Neuronal stem cell (in vitro differentiated cells): ENCODE measurements around the gene NINJ2.

Source experiments
- DNase-seq: peaks from one replicate; pipeline ENCODE4 v3.0.0-alpha.2; 2013; ENCODE audit warnings: low spot score
- H2AFZ ChIP-seq: one replicate; pipeline ENCODE4 v1.6.1; 2013; ENCODE audit warnings: mild to moderate bottlenecking, low read length, inconsistent platforms
- H2AK5ac ChIP-seq: 2 replicates; pipeline ENCODE4 v1.6.1; 2013; ENCODE audit warnings: low read depth, mild to moderate bottlenecking, inconsistent platforms, low read length, moderate library complexity, mixed read lengths
- H2BK120ac ChIP-seq: 2 replicates; pipeline ENCODE4 v1.6.1; 2013; ENCODE audit warnings: low read depth, mild to moderate bottlenecking, inconsistent platforms, low read length, moderate library complexity, mixed read lengths
- H2BK12ac ChIP-seq: one replicate; pipeline ENCODE4 v1.6.1; 2013; ENCODE audit warnings: low read length, inconsistent platforms
- H2BK15ac ChIP-seq: 2 replicates; pipeline ENCODE4 v1.6.1; 2013; ENCODE audit warnings: mild to moderate bottlenecking, low read length, inconsistent platforms, mixed read lengths
- H2BK5ac ChIP-seq: one replicate; pipeline ENCODE4 v1.6.1; 2013; ENCODE audit warnings: inconsistent platforms, mild to moderate bottlenecking, low read length, moderate library complexity
- H3K14ac ChIP-seq: one replicate; pipeline ENCODE4 v1.6.1; 2013; ENCODE audit warnings: low read length, inconsistent platforms
- H3K18ac ChIP-seq: 2 replicates; pipeline ENCODE4 v1.6.1; 2013; ENCODE audit warnings: low read length, inconsistent platforms
- H3K23ac ChIP-seq: 2 replicates; pipeline ENCODE4 v1.6.1; 2013; ENCODE audit warnings: low read depth, mild to moderate bottlenecking, mixed read lengths, low read length, inconsistent platforms; ENCODE audit not compliant: poor library complexity
- H3K27ac ChIP-seq: replicated peaks from 3 replicates; pipeline ENCODE4 v1.5.1; 2013; ENCODE audit warnings: low read length, inconsistent platforms
- H3K27me3 ChIP-seq, 3 experiments: 2 replicates each; pipeline ENCODE4 v1.6.1; 2013; ENCODE audit warnings: low read length in 3 of 3, mild to moderate bottlenecking in 2 of 3, inconsistent platforms in 1 of 3, low read depth in 1 of 3, mixed read lengths in 1 of 3, moderate library complexity in 1 of 3; ENCODE audit not compliant: control insufficient read depth in 3 of 3, insufficient read depth in 3 of 3
- H3K36me3 ChIP-seq, 2 donors: replicated peaks in 1 of 2; 2 replicates each; pipeline ENCODE4 v1.6.1; 2013; ENCODE audit warnings: low read length in 2 of 2; ENCODE audit not compliant: control insufficient read depth in 2 of 2, insufficient read depth in 2 of 2
- H3K4ac ChIP-seq: 2 replicates; pipeline ENCODE4 v1.6.1; 2013; ENCODE audit warnings: inconsistent platforms, mild to moderate bottlenecking, low read length, moderate library complexity
- H3K4me1 ChIP-seq, 2 donors: 1 replicate in 1 of 2; 2 replicates in 1 of 2; pipeline ENCODE4 v1.6.1; 2013; ENCODE audit warnings: low read length in 2 of 2, low read depth in 1 of 2; ENCODE audit not compliant: control insufficient read depth in 2 of 2, insufficient read depth in 1 of 2
- H3K4me2 ChIP-seq: one replicate; pipeline ENCODE4 v1.6.1; 2013; ENCODE audit warnings: mild to moderate bottlenecking, low read length, inconsistent platforms; ENCODE audit not compliant: insufficient read depth, poor library complexity, severe bottlenecking
- H3K4me3 ChIP-seq, 2 donors: 2 replicates each; pipeline ENCODE4 v1.5.1; 2013; ENCODE audit warnings: low read length in 2 of 2, mild to moderate bottlenecking in 2 of 2, inconsistent platforms in 1 of 2, moderate library complexity in 1 of 2
- H3K79me1 ChIP-seq: one replicate; pipeline ENCODE4 v1.6.1; 2013; ENCODE audit warnings: low read depth, mild to moderate bottlenecking, inconsistent platforms, low read length, moderate library complexity
- H3K9ac ChIP-seq: one replicate; pipeline ENCODE4 v1.6.1; 2013; ENCODE audit warnings: mild to moderate bottlenecking, low read depth, low read length, inconsistent platforms; ENCODE audit not compliant: poor library complexity
- H3K9me3 ChIP-seq, 2 donors: replicated peaks in 1 of 2; 2 replicates each; pipeline versions ENCODE3 to v1.6.1; 2013; ENCODE audit warnings: low read length in 2 of 2, mild to moderate bottlenecking in 2 of 2, inconsistent platforms in 1 of 2, low read depth in 1 of 2, mixed read lengths in 1 of 2, moderate library complexity in 1 of 2; ENCODE audit not compliant: control insufficient read depth in 2 of 2, insufficient read depth in 1 of 2
- H4K8ac ChIP-seq: one replicate; pipeline ENCODE4 v1.6.1; 2013; ENCODE audit warnings: low read depth, mild to moderate bottlenecking, inconsistent platforms, low read length, moderate library complexity
- H4K91ac ChIP-seq: one replicate; pipeline ENCODE4 v1.6.1; 2013; ENCODE audit warnings: low read length, low read depth, mild to moderate bottlenecking, inconsistent platforms; ENCODE audit not compliant: poor library complexity
- WGBS, 2 donors: extraction: QIAGEN DNeasy Blood & Tissue Kit; methylation state at CpG; one replicate each; pipeline ENCODE4 v1.1.7; 2013; ENCODE audit warnings: missing lambda C conversion rate in 2 of 2, mixed read lengths in 1 of 2; ENCODE audit not compliant: insufficient read length in 2 of 2, insufficient replicate concordance in 1 of 2; ENCODE audit errors: extremely low coverage in 2 of 2; 5-methylcytosine and 5-hydroxymethylcytosine counted together

Gene NINJ2

DNA sequence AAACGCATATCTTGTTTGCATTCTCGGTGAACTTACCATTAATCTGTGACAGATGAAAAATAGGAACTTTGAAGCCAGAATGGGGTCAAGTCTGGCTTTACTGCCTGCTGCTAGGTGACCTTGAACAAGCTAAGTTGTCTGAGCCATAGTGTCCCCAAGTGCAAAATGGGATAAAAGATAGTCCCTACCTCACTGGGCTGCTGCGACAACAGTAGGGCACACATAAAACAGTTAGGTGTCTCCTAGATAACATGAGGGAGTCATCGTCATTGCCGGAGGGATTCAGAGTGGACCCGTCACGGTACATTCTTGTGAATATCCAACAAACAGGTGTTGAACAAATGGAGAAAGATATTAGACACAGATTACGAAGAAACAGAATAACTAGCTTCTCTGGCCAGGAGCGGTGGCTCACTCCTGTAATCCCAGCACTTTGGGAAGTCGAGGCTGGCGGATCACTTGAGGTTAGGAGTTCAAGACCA lies 71.2 kb downstream of the NINJ2 start:
- no peaks in the 10 kb centered on the region for H3K79me1 ChIP-seq
- H3K4me1 ChIP-seq = peaks cover 0 to 2% of the 10 kb centered on the region in 2 donors
- no peak overlapping the region for H3K4me3 ChIP-seq
- no peak overlapping the region for H2BK12ac ChIP-seq
- H2BK5ac ChIP-seq = no peak overlapping the region
- H3K4me2 ChIP-seq = no peak overlapping the region
- H3K4ac ChIP-seq = no peak overlapping the region
- no peak overlapping the region for H3K27ac ChIP-seq
- no peak overlapping the region for H2BK15ac ChIP-seq
- DNase-seq = no peak
- no peak overlapping the region for H4K8ac ChIP-seq
- no peak overlapping the region for H3K23ac ChIP-seq
- H2AK5ac ChIP-seq = no peak overlapping the region
- H3K14ac ChIP-seq = peak overlapping the region; percentile 71
- no peak overlapping the region for H3K18ac ChIP-seq
- H2AFZ ChIP-seq = no peak overlapping the region
- H3K9ac ChIP-seq = no peak overlapping the region
- peaks cover 0 to 24% (median 0%) of the 10 kb centered on the region in 3 experiments for H3K27me3 ChIP-seq
- whole genome bisulfite sequencing, 2 donors = no CpG with 5 or more reads among the region's 11 CpGs
- peaks cover 2 to 3% of the 10 kb centered on the region in 2 donors for H3K9me3 ChIP-seq
- H3K36me3 ChIP-seq = no peaks in the 10 kb centered on the region
- H2BK120ac ChIP-seq = no peak overlapping the region
- H4K91ac ChIP-seq = no peak overlapping the region

DNA sequence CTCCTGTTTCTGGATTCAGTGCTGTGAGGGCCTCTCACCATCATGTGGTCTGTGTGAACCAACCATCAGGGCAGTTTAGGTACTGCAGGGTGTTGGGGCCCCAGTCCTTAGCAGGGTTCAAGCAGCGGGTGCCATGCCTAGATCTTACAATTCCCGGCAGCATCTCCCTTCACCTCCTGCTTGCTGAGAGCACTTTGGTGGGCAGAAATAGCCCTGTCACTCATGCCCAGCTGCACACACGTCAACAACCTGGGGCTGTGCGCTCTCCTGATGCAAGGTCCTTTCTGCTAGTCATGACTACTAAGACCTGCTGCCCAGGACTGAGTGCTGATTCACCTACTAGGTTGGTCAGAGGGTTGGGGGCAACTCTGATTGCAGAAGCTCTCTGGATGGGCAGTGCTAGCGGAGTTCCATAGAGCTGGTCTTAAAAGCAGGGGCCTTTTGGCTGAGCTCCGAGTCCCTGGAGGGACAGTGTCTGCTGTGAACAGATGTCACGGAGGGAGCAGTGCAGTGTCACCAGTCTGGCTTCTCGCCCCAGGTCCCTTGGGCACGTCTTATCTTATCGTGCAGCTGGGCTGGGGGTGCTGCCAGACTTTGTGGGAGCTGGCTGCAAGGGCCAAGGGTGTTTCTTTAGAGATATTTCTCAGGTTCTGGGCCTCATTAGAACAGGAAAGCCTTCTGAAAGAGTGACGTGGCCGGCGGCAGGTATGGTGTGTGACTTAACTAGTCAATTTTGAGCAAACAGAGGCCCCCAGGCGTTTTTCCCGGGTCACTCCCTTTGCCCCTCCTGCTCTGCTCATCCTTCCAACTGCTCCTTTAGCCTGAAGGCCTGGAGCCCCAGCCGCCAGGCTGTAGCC lies 71.8 kb downstream of the NINJ2 start:
- Histone ChIP-seq H3K4me1 (peaks cover 0 to 4% of the 10 kb centered on the region in 2 donors), H3K23ac (no peak overlapping the region), H3K18ac (no peak overlapping the region), H2BK15ac (no peak overlapping the region), H3K79me1 (no peaks in the 10 kb centered on the region), H4K8ac (no peak overlapping the region), H4K91ac (no peak overlapping the region), H3K27me3 (peaks cover 0 to 24% (median 0%) of the 10 kb centered on the region in 3 experiments), H3K14ac (peak overlapping the region; percentile 0), H3K4me3 (no peak overlapping the region), H2AFZ (no peak overlapping the region), H3K36me3 (no peaks in the 10 kb centered on the region), H2BK5ac (no peak overlapping the region), H2AK5ac (no peak overlapping the region), H2BK120ac (no peak overlapping the region), H3K9me3 (peaks cover 2 to 3% of the 10 kb centered on the region in 2 donors), H2BK12ac (no peak overlapping the region), H3K27ac (no peak overlapping the region), H3K9ac (no peak overlapping the region), H3K4me2 (no peak overlapping the region), H3K4ac (no peak overlapping the region)
- WGBS, 2 donors = no CpG with 5 or more reads among the region's 16 CpGs
- no peak for DNase-seq

DNA sequence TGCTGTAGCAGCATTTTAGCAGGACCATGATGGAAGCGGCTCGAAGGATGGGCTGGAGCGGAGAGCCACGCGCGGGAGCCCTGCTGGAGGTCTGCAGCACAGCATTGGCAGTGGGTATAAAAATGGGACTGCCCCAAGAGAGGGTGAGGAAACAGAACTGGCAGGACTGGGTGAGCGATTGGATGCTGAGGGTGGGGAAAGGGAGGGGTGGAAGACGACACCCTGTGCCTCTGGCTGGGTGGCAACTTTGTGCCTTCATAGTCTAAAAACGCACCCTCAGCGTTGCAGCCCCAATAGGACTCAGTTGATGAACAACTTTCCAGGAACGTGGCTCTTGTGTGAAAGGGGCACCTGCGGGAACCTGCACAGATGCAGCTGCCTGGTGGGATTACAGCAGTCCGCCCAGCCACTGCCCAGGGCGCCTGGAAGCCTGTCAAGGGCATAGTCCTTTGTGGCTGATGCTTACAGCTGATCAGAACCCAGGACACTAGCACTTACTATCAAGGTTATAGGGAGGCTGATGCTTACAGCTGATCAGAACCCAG lies 73.0 kb downstream of the NINJ2 start:
- H2BK15ac ChIP-seq = peak overlapping the region; percentile 75

DNA sequence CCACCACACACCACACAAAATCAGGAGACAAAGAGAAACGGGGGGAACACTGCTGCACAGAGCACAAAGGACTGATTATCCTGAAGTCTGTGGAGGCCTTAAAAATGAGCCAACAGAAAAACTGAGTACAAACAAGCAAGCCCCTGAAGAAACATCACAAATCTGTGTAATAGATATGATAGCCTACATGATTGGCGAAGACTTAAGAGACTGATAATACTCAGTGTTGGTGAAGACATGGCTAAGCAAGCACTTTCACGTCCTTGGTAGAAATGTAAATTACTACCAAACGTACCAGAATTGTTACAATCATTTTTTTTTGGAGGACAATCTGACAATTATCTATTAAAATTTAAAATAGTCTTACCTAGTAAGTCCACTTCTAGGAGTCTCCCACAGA lies 74.6 kb downstream of the NINJ2 start:
- no peak overlapping the region for H4K8ac ChIP-seq
- no peak overlapping the region for H3K18ac ChIP-seq
- H2AFZ ChIP-seq = no peak overlapping the region
- no peak overlapping the region for H4K91ac ChIP-seq
- peaks cover 0 to 20% (median 0%) of the 10 kb centered on the region in 3 experiments for H3K27me3 ChIP-seq
- H2BK5ac ChIP-seq = no peak overlapping the region
- H3K79me1 ChIP-seq = no peaks in the 10 kb centered on the region
- no peak overlapping the region for H3K14ac ChIP-seq
- H2AK5ac ChIP-seq = no peak overlapping the region
- H2BK12ac ChIP-seq = no peak overlapping the region
- H2BK120ac ChIP-seq = no peak overlapping the region
- WGBS, 2 donors = no CpG with 5 or more reads among the region's 4 CpGs
- no peak overlapping the region for H3K4me2 ChIP-seq
- no peak overlapping the region for H3K4ac ChIP-seq
- DNase-seq = no peak
- no peak overlapping the region for H3K23ac ChIP-seq
- no peaks in the 10 kb centered on the region for H3K36me3 ChIP-seq
- peaks cover 2 to 3% of the 10 kb centered on the region in 2 donors for H3K9me3 ChIP-seq
- peaks cover 0 to 4% of the 10 kb centered on the region in 2 donors for H3K4me1 ChIP-seq
- no peak overlapping the region for H3K27ac ChIP-seq
- H3K4me3 ChIP-seq = no peak overlapping the region
- H3K9ac ChIP-seq = no peak overlapping the region
- H2BK15ac ChIP-seq = no peak overlapping the region

More for the DNA sequence above, 73.0 kb downstream of the NINJ2 start:
- WGBS, 2 donors = no CpG with 5 or more reads among the region's 14 CpGs
- Histone ChIP-seq H3K27me3 (peaks cover 0 to 24% (median 0%) of the 10 kb centered on the region in 3 experiments), H2BK12ac (peak overlapping the region; percentile 58), H3K4me1 (peaks cover 0 to 4% of the 10 kb centered on the region in 2 donors), H3K4me2 (no peak overlapping the region), H3K36me3 (no peaks in the 10 kb centered on the region), H4K8ac (peak overlapping the region; percentile 82), H3K4me3 (no peak overlapping the region), H3K23ac (no peak overlapping the region), H2AFZ (no peak overlapping the region), H3K9ac (no peak overlapping the region), H2BK5ac (no peak overlapping the region), H3K79me1 (no peaks in the 10 kb centered on the region), H2AK5ac (peak overlapping the region; percentile 84), H3K18ac (no peak overlapping the region), H2BK120ac (no peak overlapping the region), H3K27ac (no peak overlapping the region), H3K14ac (peak overlapping the region; percentile 56), H3K9me3 (peaks cover 2 to 3% of the 10 kb centered on the region in 2 donors), H3K4ac (no peak overlapping the region), H4K91ac (no peak overlapping the region)
- DNase-seq = no peak
